HCT116 (cell line): ENCODE results near the gene SGK2. TPM values are rescaled to one million over a fixed set of nuclear protein-coding genes. Genes with fewer than 3 reads are reported as not detected.
"Not testable (repeated sequence)": the region's sequence is repeated elsewhere in the genome, so short reads cannot be mapped to it uniquely, and the experiment has no call there.

Experiments used
- ATAC-seq: fragments of 200-7000 bp; cut with Tn5 transposase; 2 replicates; pipeline ENCODE4 v1.9.1; 2020; ENCODE audit warnings: mild to moderate bottlenecking, moderate library complexity
- BruUV-seq: library from RNA; stranded (reverse); fragments of 400-500 nt; replicated peaks from 2 replicates; lab custom pipeline; 2021; lab: Mats Ljungman, UMichigan
- CTCF ChIA-PET: fragments of 300-600 bp; sonication (Branson Sonifier 250); formaldehyde crosslinking; loops from one replicate; lab custom pipeline; 2021; ENCODE audit warnings: antibody characterized with exemption; lab: Charles Lee
- POLR2A ChIA-PET: fragments of 300-600, 350-600 bp; sonication (Branson Sonifier 250); formaldehyde crosslinking; loops from one replicate; lab custom pipeline; 2021; ENCODE audit warnings: antibody characterized with exemption; lab: Charles Lee
- RAD21 ChIA-PET, 2 experiments: fragments of 300-600 bp; sonication (Branson Sonifier 250); formaldehyde crosslinking; loops; one replicate each; lab custom pipeline; 2023; ENCODE audit warnings: low total read pairs in 2 of 2; ENCODE audit not compliant: uncharacterized antibody in 2 of 2, unreplicated experiment in 2 of 2, low non-redundant PET in 1 of 2; lab: Charles Lee
- DNase-seq: peaks from one replicate; pipeline ENCODE4 v3.0.0-alpha.2; 2010; ENCODE audit warnings: low read depth, low spot score
- H2AFZ ChIP-seq: fragments of 200-600 bp; shearing (Covaris generic), sonication (generic); 2 replicates; pipeline ENCODE4 v1.6.1; 2017; ENCODE audit warnings: low read depth, mixed run types, mixed read lengths, antibody characterized with exemption, low read length; ENCODE audit not compliant: poor library complexity, severe bottlenecking
- H3K27ac ChIP-seq: 2 replicates; pipeline ENCODE4 v1.5.1; 2012; ENCODE audit warnings: low read depth, low read length
- H3K27me3 ChIP-seq: fragments of 200-600 bp; sonication (generic); 2 replicates; pipeline ENCODE4 v1.6.1; 2016; ENCODE audit warnings: mixed run types, low read length, mixed read lengths; ENCODE audit not compliant: insufficient read depth
- H3K36me3 ChIP-seq, 2 experiments: fragments of 200-500 bp in 1 of 2; fragments of 200-600 bp in 1 of 2; sonication (Bioruptor generic) in 1 of 2; sonication (generic) in 1 of 2; 2 replicates each; pipeline versions ENCODE4 v1.5.1 to v1.6.1; 2014 to 2016; ENCODE audit warnings: low read length in 2 of 2, inconsistent platforms in 1 of 2, mixed read lengths in 1 of 2, mixed run types in 1 of 2; ENCODE audit not compliant: insufficient read depth in 2 of 2, control insufficient read depth in 1 of 2
- H3K4me1 ChIP-seq, 2 experiments: fragments of 200-600 bp in 1 of 2; sonication (generic) in 1 of 2; 2 replicates each; pipeline versions ENCODE4 v1.5.1 to v1.6.1; 2012 to 2017; ENCODE audit warnings: low read length in 2 of 2, inconsistent platforms in 1 of 2, mild to moderate bottlenecking in 1 of 2, mixed read lengths in 1 of 2, mixed run types in 1 of 2, moderate library complexity in 1 of 2; ENCODE audit not compliant: insufficient read depth in 2 of 2, control insufficient read depth in 1 of 2
- H3K4me2 ChIP-seq: fragments of 200-600 bp; sonication (generic); 2 replicates; pipeline ENCODE4 v1.6.1; 2017; ENCODE audit warnings: mixed run types, low read length, mixed read lengths
- H3K4me3 ChIP-seq, 2 experiments: fragments of 200-600 bp in 1 of 2; sonication (generic) in 1 of 2; replicated peaks in 1 of 2; 2 replicates each; pipeline ENCODE4 v1.5.1; 2011 to 2016; ENCODE audit warnings: low read length in 2 of 2, control low read depth in 1 of 2, low read depth in 1 of 2, mild to moderate bottlenecking in 1 of 2, mixed read lengths in 1 of 2, mixed run types in 1 of 2
- H3K79me2 ChIP-seq: fragments of 200-600 bp; sonication (generic); 2 replicates; pipeline ENCODE4 v1.6.1; 2017; ENCODE audit warnings: mild to moderate bottlenecking, mixed run types, low read length, moderate library complexity, mixed read lengths; ENCODE audit not compliant: insufficient read depth
- H3K9ac ChIP-seq: fragments of 200-600 bp; sonication (generic); 2 replicates; pipeline ENCODE4 v1.6.1; 2016; ENCODE audit warnings: low read length, mixed read lengths
- H3K9me2 ChIP-seq: fragments of 200-600 bp; sonication (generic), shearing (Covaris generic); 2 replicates; pipeline ENCODE4 v1.6.1; 2017; ENCODE audit warnings: mixed run types, mild to moderate bottlenecking, moderate library complexity; ENCODE audit not compliant: insufficient read depth
- H3K9me3 ChIP-seq, 2 experiments: fragments of 200-500 bp in 1 of 2; fragments of 200-600 bp in 1 of 2; sonication (Bioruptor generic) in 1 of 2; sonication (generic) in 1 of 2; 2 replicates each; pipeline ENCODE4 v1.6.1; 2014 to 2017; ENCODE audit warnings: low read length in 2 of 2, mixed read lengths in 2 of 2, inconsistent platforms in 1 of 2, low read depth in 1 of 2, mild to moderate bottlenecking in 1 of 2, mixed run types in 1 of 2, moderate library complexity in 1 of 2; ENCODE audit not compliant: control insufficient read depth in 1 of 2, insufficient read depth in 1 of 2
- H4K20me1 ChIP-seq: fragments of 200-600 bp; sonication (generic), shearing (Covaris generic); 2 replicates; pipeline ENCODE4 v1.6.1; 2017; ENCODE audit warnings: mixed run types, mild to moderate bottlenecking, moderate library complexity; ENCODE audit not compliant: insufficient read depth
- EZH2 ChIP-seq: fragments of 200-600 bp; sonication (generic); IDR thresholded peaks from 2 replicates; pipeline ENCODE4 v1.6.1; 2017; ENCODE audit warnings: antibody characterized with exemption, mixed run types
- EZH2phosphoT487 ChIP-seq: fragments of 200-600 bp; IDR thresholded peaks from 2 replicates; pipeline ENCODE4 v1.6.1; 2018; ENCODE audit warnings: antibody characterized with exemption, borderline replicate concordance
- FOSL1 ChIP-seq: IDR thresholded peaks from 2 replicates; pipeline ENCODE4 v1.6.1; 2012; ENCODE audit warnings: low read depth
- POLR2A ChIP-seq: IDR thresholded peaks from 2 replicates; pipeline ENCODE4 v1.7.0; 2011; ENCODE audit warnings: borderline replicate concordance; ENCODE audit not compliant: insufficient read depth, insufficient read length; ENCODE audit errors: extremely low read depth
- POLR2AphosphoS5 ChIP-seq: IDR thresholded peaks from 2 replicates; pipeline ENCODE4 v1.6.1; 2011; ENCODE audit warnings: mild to moderate bottlenecking, low read depth, low read length, moderate library complexity
- RAD21 ChIP-seq: IDR thresholded peaks from 2 replicates; pipeline ENCODE4 v1.6.1; 2012; ENCODE audit warnings: low read depth, mild to moderate bottlenecking
- ZNF274 ChIP-seq: fragments of 200-500 bp; sonication (Bioruptor generic); IDR thresholded peaks from 2 replicates; pipeline ENCODE4 v1.6.1; 2014; ENCODE audit warnings: mild to moderate bottlenecking, low read depth, low read length, inconsistent platforms
- intact Hi-C: fragments of 100-400 bp; cut with micrococcal nuclease; formaldehyde crosslinking; loops from 2 replicates; pipeline ENCODE4 v1.10.0; 2022
- total RNA-seq: library from RNA; stranded (reverse); gene quantifications from one replicate; pipeline ENCODE4 v1.2.1, GENCODE V29; 2021; ENCODE audit not compliant: unreplicated experiment
- TF ChIP-seq, protein P1 (sequence below): IDR thresholded peaks from 2 replicates; pipeline ENCODE4 v1.6.1; 2012
- TF ChIP-seq, protein P2 (sequence below): IDR thresholded peaks from 2 replicates; pipeline ENCODE4 v1.6.1; 2011; ENCODE audit warnings: mild to moderate bottlenecking, low read length, moderate library complexity; ENCODE audit not compliant: insufficient replicate concordance; ENCODE audit errors: extremely low read depth

SGK2 gene
- total RNA-seq, 1 experiment from 2014 or later: 2.3 TPM

DNA sequence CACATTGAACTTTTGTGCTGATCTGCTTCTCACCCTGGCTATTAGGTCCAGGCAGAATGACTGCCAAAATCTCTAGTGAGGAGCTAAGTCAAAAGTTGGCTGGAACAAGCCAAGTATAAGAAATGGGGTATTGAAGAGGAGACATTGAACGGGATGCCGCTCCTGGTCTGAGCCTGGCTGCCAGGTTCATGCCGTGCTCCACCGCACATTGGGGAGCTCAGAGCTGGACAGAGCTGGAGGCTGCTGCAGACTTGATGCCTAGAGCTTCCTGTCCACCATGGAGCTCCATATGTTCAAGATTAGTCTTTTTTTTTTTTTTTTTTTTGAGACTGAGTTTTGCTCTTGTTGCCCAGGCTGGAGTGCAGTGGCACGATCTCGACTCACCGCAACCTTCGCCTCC is 27.8 kb downstream of the SGK2 start:
- CTCF ChIA-PET: no interaction called here

DNA sequence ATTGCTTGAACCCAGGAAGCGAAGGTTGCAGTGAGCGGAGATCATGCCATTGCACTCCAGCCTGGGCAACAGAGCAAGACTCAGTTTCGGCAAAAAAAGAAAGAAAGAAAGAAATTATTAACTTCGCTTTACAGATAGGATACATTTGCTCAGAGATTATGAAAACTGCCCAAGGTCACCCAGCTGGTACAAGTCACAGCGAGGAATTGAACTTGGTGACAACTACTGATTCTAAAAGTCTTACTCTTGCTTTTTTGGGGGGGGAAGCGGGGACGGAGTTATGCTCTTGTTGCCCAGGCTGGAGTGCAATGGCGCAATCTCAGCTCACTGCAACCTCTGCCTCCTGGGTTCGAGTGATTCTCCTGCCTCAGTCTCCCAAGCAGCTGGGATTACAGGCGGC is 29.7 kb downstream of the SGK2 start:
- CTCF ChIA-PET, DNase-seq: not testable (repeated sequence)

More for the DNA sequence above, 27.8 kb downstream of the SGK2 start:
- no TSS peak for BruUV-seq
- H3K36me3 ChIP-seq: no peaks in the 10 kb centered on the region
- H3K27ac ChIP-seq: no peak overlapping the region
- no peak overlapping the region for H3K9ac ChIP-seq
- H2AFZ ChIP-seq: no peak overlapping the region
- no peak for ATAC-seq
- DNase-seq: no peak
- POLR2A ChIA-PET: no interaction called here
- peaks cover 4% of the 10 kb centered on the region; the same call in 1 of the 2 replicates for H3K79me2 ChIP-seq
- TF ChIP-seq POLR2AphosphoS5 (no peak), EZH2phosphoT487 (no peak), FOSL1 (no peak), EZH2 (no peak), ZNF274 (no peak), POLR2A (no peak), RAD21 (no peak)
- TF ChIP-seq, protein P1, sequence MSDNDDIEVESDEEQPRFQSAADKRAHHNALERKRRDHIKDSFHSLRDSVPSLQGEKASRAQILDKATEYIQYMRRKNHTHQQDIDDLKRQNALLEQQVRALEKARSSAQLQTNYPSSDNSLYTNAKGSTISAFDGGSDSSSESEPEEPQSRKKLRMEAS: no peak
- TF ChIP-seq, protein P2, sequence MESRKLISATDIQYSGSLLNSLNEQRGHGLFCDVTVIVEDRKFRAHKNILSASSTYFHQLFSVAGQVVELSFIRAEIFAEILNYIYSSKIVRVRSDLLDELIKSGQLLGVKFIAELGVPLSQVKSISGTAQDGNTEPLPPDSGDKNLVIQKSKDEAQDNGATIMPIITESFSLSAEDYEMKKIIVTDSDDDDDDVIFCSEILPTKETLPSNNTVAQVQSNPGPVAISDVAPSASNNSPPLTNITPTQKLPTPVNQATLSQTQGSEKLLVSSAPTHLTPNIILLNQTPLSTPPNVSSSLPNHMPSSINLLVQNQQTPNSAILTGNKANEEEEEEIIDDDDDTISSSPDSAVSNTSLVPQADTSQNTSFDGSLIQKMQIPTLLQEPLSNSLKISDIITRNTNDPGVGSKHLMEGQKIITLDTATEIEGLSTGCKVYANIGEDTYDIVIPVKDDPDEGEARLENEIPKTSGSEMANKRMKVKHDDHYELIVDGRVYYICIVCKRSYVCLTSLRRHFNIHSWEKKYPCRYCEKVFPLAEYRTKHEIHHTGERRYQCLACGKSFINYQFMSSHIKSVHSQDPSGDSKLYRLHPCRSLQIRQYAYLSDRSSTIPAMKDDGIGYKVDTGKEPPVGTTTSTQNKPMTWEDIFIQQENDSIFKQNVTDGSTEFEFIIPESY: no peak
- intact Hi-C loops: no loop called here
- H3K4me3 ChIP-seq: no peak overlapping the region
- peaks cover 7 to 11% of the 10 kb centered on the region in 2 experiments; a peak in 3 of 4 replicates for H3K4me1 ChIP-seq
- H3K9me3 ChIP-seq: no peaks in the 10 kb centered on the region
- H3K4me2 ChIP-seq: no peak overlapping the region
- no peaks in the 10 kb centered on the region for H3K27me3 ChIP-seq
- no peaks in the 10 kb centered on the region for H4K20me1 ChIP-seq
- RAD21 ChIA-PET: no interaction called here
- H3K9me2 ChIP-seq: no peaks in the 10 kb centered on the region

More for the DNA sequence above, 29.7 kb downstream of the SGK2 start:
- H3K9me2 ChIP-seq, H2AFZ ChIP-seq, intact Hi-C loops, H4K20me1 ChIP-seq, H3K9ac ChIP-seq, H3K4me3 ChIP-seq, RAD21 ChIA-PET, H3K79me2 ChIP-seq, H3K27me3 ChIP-seq, H3K9me3 ChIP-seq, H3K4me2 ChIP-seq, H3K36me3 ChIP-seq, H3K27ac ChIP-seq, BruUV-seq, POLR2A ChIA-PET, ATAC-seq: not testable (repeated sequence)
- peaks cover 9 to 16% of the 10 kb centered on the region in 2 experiments; a peak in 3 of 4 replicates for H3K4me1 ChIP-seq
